NT2/D1 (cell line): ENCODE measurements around the gene GLB1L.

Experiments used
- SUZ12 ChIP-seq: IDR thresholded peaks from 2 replicates; pipeline ENCODE4 v1.6.1; 2011; ENCODE audit not compliant: insufficient read length, insufficient read depth; ENCODE audit errors: extremely low read depth
- YY1 ChIP-seq: IDR thresholded peaks from 2 replicates; pipeline ENCODE4 v1.6.1; 2011; ENCODE audit not compliant: insufficient read length, insufficient read depth

GRCh38 chr2:219229305-219230058 lies 15.8 kb downstream of the GLB1L start, which contains the start of the genes ANKZF1 and ATG9A:
- TF ChIP-seq YY1 = no peak
- TF ChIP-seq SUZ12 = no peak
